Activated naive CD4-positive, alpha-beta T cell treated with anti-CD3 and anti-CD28 coated beads, Interleukin-2, amount 10 ng/mL, durations not matched to agents 7 days and 5 days (primary cell): Measurements from ENCODE around the gene CRYGN.
A peak's percentile ranks its signal among the peaks of the same experiment; 100 is the strongest.

Experiments
- CTCF ChIA-PET: fragments of 350-600 bp; sonication (Branson Sonifier 250); formaldehyde crosslinking; loops from one replicate; lab custom pipeline; 2021; ENCODE audit warnings: antibody characterized with exemption; lab: Charles Lee
- DNase-seq: peaks from one replicate; pipeline ENCODE4 v3.0.0-alpha.2; 2020
- H3K27ac Mint-ChIP-seq: one replicate; pipeline ENCODE4 v1.8.0; 2021; ENCODE audit warnings: mild to moderate bottlenecking, moderate library complexity, mixed read lengths
- H3K27me3 Mint-ChIP-seq: one replicate; pipeline ENCODE4 v1.8.0; 2021; ENCODE audit warnings: mild to moderate bottlenecking, mixed read lengths
- H3K36me3 Mint-ChIP-seq: one replicate; pipeline ENCODE4 v1.8.0; 2021; ENCODE audit warnings: mixed read lengths
- H3K4me1 Mint-ChIP-seq: one replicate; pipeline ENCODE4 v1.8.0; 2021; ENCODE audit warnings: mixed read lengths
- H3K4me3 Mint-ChIP-seq: one replicate; pipeline ENCODE4 v1.8.0; 2021; ENCODE audit warnings: mild to moderate bottlenecking, moderate library complexity, mixed read lengths
- H3K9me3 Mint-ChIP-seq: one replicate; pipeline ENCODE4 v1.8.0; 2021; ENCODE audit warnings: mixed read lengths

The CRYGN gene

DNA sequence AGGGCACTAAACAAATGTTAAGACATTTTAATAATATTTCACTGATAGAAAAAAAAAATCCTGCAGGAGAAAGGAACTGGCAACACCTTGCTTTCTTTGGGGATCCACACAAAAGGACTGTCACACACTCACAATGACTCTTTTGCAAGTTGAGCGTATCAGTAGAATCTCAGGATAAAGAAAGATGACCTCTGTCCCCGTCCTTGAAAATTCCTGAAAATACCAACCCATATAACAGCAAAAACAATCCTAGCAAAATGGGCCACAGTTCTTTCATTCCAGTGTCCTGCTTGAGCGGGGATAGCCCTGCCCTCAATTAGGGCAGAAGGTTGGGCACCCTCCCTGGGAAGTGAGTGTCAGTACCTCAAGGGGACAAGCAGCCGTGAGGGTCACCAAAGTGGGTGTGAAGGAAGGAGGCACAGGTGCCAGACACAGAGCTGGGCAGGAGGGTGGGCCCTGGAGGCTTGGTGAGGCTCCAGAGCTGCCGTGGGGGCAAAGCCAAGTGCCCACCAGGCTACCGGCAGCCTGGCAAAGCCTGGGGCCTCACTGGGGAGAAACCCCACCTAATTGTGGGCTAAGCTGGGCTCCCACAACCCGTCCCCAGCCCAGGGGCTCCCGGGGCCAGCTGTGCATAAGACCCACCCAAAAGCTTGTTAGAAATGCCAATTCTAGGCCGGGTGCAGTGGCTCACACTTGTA, 32.9 kb downstream of the CRYGN start:
- Mint-ChIP-seq H3K36me3 (no peaks in the 10 kb centered on the region), H3K4me3 (no peak overlapping the region), H3K27me3 (peaks cover 84% of the 10 kb centered on the region), H3K9me3 (no peaks in the 10 kb centered on the region), H3K4me1 (peaks cover 17% of the 10 kb centered on the region), H3K27ac (no peak overlapping the region)
- CTCF ChIA-PET: no interaction called here
- DNase-seq: no peak

DNA sequence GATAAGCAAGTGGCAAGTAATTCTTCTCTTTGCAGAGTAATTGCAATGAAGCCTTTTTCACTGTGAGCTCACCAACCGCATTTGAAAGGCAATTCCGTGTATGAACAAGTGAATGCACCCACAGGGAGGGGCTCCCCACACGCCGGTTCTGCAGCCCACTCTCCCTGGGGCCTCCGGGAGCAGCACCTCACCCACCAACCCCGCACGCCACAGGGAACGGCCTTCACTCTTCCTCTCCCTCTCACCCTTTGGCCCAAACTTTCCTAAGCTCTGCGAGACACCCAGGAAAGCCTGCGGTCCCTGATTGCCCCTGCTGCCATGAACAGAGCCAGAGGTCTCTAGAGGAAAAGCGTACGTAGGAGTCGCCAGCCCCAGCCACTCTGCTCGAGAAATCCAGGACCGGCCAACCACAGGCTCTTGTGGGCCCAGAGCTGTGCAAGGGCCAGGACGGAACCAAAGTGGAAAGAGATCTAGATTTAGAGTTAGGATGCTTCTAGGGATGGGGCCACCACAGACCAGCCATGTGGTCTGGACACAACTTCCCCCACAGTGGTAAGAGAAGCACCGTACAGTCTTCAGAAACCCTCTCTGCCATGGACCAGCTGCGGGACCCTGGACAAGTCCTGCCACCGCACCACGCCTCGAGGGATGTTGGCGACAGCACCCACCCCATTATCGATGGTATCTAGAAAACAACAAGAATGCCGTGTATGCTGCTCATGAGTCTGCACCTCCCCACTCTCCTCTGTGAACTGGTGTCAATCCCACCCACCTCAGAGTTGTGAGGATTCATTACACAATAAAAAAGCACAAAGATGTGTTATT, 33.7 kb downstream of the CRYGN start:
- H3K9me3 Mint-ChIP-seq: no peaks in the 10 kb centered on the region
- no peak overlapping the region for H3K27ac Mint-ChIP-seq
- H3K4me1 Mint-ChIP-seq: peaks cover 17% of the 10 kb centered on the region
- no peak overlapping the region for H3K4me3 Mint-ChIP-seq
- no peak for DNase-seq
- CTCF ChIA-PET: no interaction called here
- H3K27me3 Mint-ChIP-seq: peaks cover 78% of the 10 kb centered on the region
- H3K36me3 Mint-ChIP-seq: no peaks in the 10 kb centered on the region

DNA sequence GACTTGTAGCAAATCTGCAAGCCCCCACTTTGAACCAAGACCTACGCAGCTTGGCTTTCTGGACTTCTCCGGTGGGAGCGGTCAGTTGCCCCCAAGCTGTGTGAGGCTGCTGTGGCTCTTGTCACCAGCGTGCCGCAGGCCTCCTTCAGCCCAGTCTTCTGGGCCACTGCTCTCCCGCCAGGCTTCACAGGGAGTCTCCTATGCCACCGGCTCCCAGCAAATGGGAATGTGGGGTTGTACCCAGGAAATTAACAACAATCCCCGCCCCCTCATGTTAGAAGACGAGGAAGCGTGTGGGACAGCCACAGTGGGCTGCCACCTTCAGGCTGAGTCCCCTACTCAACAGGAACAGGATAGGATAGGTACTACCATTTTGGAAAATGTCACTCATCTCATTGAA, 34.4 kb downstream of the CRYGN start:
- H3K4me3 Mint-ChIP-seq: no peak overlapping the region
- no peak for DNase-seq
- H3K4me1 Mint-ChIP-seq: peaks cover 17% of the 10 kb centered on the region
- CTCF ChIA-PET: no interaction called here
- H3K27ac Mint-ChIP-seq: no peak overlapping the region
- H3K36me3 Mint-ChIP-seq: no peaks in the 10 kb centered on the region
- H3K9me3 Mint-ChIP-seq: no peaks in the 10 kb centered on the region
- peaks cover 76% of the 10 kb centered on the region for H3K27me3 Mint-ChIP-seq

DNA sequence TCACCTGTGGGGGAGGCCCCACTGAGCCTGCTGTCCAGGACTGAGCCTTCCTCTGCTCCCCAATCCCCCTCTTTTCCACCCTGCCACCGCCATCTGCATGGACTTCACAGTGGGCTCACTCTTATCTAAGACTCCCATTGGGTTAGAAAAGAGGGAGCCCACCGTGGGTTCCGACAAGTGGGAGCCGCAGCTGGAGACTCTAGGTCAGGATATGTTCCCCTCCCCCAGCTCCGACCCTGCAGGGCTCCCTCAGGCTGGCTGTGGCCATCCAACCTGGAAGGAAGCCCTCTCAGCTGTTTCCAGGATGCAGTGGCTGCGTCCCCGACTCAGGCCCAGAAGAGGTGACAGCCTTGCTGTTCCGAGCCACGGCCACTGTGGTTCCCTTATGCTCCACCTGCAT, 34.9 kb downstream of the CRYGN start:
- Mint-ChIP-seq H3K9me3 (no peaks in the 10 kb centered on the region), H3K27ac (no peak overlapping the region), H3K4me1 (peaks cover 15% of the 10 kb centered on the region), H3K36me3 (no peaks in the 10 kb centered on the region), H3K27me3 (peaks cover 71% of the 10 kb centered on the region), H3K4me3 (no peak overlapping the region)
- CTCF ChIA-PET: no interaction called here
- DNase-seq: no peak

DNA sequence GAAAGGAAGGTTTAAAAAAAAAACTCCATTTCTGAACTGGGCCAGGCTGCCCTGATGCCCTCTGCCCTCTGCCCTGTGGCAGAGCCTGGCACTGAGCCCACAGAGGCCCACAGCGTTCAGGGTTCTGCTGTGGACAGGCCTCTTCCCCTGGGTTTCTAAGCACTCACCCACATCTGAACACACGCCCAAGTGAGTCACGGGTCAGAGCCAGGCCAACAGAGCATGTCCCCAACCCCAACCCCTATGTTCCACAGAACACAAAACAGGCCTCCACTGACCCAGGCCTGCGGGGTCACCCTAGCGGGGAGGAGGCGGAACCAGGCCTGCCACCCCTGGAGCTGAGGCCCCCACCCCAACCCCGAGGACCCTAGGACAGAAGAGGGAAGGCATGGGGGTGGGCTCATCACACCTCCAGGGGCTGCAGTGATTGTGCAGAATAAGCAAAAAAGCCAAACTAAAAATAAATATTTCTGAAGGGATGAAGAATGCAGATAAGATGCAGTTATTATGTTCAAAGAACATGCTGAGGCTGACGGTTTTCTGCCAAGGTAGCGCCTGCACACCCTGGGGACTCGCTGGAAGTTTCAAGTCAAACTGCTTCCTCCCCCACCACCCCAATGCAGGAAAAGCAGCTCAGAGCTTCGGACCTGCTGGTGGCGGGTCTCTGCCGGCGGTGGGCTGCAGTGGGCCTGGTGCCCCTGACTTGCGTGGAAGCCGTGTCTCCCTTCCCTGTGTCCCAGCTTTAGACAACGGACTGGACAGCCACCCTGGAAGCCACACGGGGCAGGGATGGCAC, 35.5 kb downstream of the CRYGN start:
- peaks cover 15% of the 10 kb centered on the region for H3K4me1 Mint-ChIP-seq
- H3K36me3 Mint-ChIP-seq: no peaks in the 10 kb centered on the region
- CTCF ChIA-PET: no interaction called here
- no peak overlapping the region for H3K4me3 Mint-ChIP-seq
- H3K27ac Mint-ChIP-seq: no peak overlapping the region
- H3K27me3 Mint-ChIP-seq: peaks cover 66% of the 10 kb centered on the region
- DNase-seq: no peak
- H3K9me3 Mint-ChIP-seq: no peaks in the 10 kb centered on the region

DNA sequence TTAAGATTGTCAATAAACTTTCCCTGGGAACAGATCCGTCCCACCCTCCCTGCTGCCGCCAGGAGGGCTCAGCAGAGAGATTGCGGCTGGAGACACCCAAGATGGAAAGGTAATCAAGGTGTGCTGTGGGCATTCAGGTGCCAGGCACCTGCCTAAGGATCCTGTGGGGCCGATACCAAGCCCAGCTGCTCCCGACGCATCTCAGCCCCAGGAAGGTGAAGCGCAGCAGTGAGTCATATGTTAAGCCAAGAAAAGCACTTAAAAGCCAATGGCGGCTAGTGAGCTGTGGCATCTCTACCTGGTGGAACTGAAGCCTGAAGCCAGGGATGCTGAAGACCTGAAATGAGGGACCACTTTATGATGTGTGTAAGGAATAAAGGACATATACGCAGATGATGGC, 36.2 kb downstream of the CRYGN start:
- Mint-ChIP-seq H3K36me3 (no peaks in the 10 kb centered on the region), H3K4me3 (no peak overlapping the region), H3K27ac (peak overlapping the region; percentile 34), H3K27me3 (peaks cover 59% of the 10 kb centered on the region), H3K4me1 (peaks cover 10% of the 10 kb centered on the region), H3K9me3 (no peaks in the 10 kb centered on the region)
- DNase-seq: no peak
- CTCF ChIA-PET: no interaction called here

DNA sequence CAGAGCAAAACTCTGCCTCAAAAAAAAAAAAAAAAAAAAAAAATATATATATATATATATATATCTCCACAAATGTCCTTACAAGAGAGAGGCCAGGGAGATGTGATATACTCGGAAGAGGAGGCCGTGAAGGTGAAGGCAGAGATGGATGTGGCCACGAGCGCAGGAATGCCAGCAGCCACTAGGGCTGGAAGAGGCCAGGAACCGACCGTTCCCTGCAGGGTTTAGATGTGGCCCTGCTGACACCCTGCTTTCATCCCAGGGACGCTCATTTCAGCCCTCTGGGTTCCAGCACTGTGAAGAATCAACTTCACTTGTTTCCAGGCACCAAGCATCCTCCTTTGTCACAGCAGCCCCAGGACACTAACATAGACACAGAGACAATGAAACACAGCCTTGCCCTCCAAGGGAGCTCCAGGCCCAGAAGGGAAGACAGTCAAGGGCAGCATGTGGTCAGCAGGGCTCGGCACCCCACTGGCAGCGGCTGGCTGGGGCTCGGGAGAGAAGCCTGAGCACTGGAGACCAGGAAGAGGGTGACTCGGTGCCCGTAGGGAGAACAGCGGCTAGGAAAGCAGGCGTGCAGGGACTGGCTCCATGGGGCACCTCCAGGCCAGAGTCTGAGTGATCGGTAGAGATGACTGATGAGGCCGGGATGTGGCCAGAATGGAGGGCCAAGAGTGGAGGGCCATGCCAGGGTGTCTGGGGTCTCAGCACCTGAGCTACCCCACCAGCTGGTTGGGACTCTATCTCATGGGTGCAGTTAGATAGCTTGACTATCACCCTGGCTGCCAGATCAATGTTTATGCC, 37.7 kb downstream of the CRYGN start:
- Mint-ChIP-seq H3K9me3 (peaks cover 10% of the 10 kb centered on the region), H3K27me3 (peaks cover 44% of the 10 kb centered on the region), H3K27ac (no peak overlapping the region), H3K4me3 (no peak overlapping the region), H3K4me1 (peaks cover 6% of the 10 kb centered on the region), H3K36me3 (no peaks in the 10 kb centered on the region)
- CTCF ChIA-PET: no interaction called here
- no peak for DNase-seq

DNA sequence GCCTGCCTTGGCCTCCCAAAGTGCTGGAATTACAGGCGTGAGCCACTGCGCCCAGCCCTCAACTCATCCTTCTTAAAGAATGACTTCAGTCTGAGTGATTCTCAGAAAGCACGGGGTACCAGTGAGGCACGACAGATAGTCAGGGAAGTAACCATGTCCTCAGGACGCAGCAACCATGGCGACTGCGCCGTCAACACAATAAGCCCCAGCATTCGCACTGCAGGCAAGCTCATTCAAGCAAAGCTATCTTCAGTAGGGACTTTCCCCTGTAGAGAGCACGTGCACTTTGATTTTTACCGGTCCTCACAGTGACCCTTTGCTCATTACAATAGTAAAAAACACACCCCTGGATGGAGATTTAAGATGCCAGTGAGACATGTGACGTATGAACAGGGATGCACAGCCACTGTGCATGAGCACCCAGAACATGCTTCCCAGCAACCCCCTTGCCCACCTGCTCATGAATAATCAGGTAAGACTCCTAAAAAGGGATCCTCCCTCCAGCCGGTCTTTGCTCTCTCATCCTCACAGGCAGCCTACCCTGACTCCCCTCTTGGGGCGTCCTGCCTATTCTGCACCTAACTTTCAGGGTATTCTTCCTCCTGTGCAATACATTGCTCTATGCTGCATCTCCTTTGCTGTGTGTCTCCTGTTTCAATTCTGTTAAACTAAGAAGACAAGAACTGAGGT, 39.2 kb downstream of the CRYGN start:
- peaks cover 32% of the 10 kb centered on the region for H3K27me3 Mint-ChIP-seq
- H3K36me3 Mint-ChIP-seq: no peaks in the 10 kb centered on the region
- no peak overlapping the region for H3K4me3 Mint-ChIP-seq
- DNase-seq: no peak
- peaks cover 11% of the 10 kb centered on the region for H3K9me3 Mint-ChIP-seq
- CTCF ChIA-PET: no interaction called here
- H3K27ac Mint-ChIP-seq: no peak overlapping the region
- H3K4me1 Mint-ChIP-seq: peaks cover 6% of the 10 kb centered on the region

DNA sequence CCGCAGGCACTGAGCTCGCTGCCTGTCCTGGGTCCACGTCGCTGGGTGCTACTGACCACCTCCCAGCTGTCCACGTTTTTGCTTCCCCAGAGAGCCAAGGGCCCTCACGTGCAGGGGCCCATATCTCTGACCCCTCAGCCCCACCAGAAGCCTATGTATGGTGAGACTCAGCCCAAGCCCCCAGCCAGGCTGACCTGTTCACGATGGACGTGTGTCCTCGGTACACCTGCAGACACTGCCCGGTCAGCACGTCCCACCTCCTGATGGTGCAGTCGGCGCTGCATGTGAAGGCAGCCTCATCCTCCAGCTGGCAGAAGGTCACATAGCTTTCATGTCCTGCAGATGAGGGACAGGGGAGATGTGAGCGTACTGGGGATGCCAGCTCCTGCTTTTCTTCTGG, 40.0 kb downstream of the CRYGN start:
- H3K9me3 Mint-ChIP-seq: peaks cover 11% of the 10 kb centered on the region
- CTCF ChIA-PET: interaction anchor here (1.1 kb wide), 1 partner anchor 31 kb away, joined by 3 read pairs; no protein-coding TSS in a partner anchor
- DNase-seq: no peak
- no peak overlapping the region for H3K27ac Mint-ChIP-seq
- H3K4me3 Mint-ChIP-seq: no peak overlapping the region
- peaks cover 6% of the 10 kb centered on the region for H3K4me1 Mint-ChIP-seq
- H3K27me3 Mint-ChIP-seq: peaks cover 23% of the 10 kb centered on the region
- H3K36me3 Mint-ChIP-seq: no peaks in the 10 kb centered on the region

DNA sequence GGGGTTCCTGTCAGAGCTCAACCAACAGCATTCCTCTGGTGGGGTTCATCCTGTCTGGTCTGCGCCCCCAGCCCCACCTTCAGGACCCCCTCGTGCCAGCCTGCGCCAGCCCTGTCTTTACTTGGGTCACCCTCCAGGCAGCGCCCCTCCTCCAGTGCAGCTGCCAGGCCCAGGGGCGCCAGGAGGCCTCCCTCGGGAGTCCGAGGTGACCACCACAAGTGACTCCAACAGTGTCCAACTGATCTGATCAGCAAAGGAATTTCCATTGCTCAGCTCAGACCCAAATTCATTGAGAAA, 40.7 kb downstream of the CRYGN start:
- H3K4me3 Mint-ChIP-seq: no peak overlapping the region
- DNase-seq: no peak
- peaks cover 20% of the 10 kb centered on the region for H3K27me3 Mint-ChIP-seq
- H3K9me3 Mint-ChIP-seq: peaks cover 11% of the 10 kb centered on the region
- H3K27ac Mint-ChIP-seq: no peak overlapping the region
- peaks cover 6% of the 10 kb centered on the region for H3K4me1 Mint-ChIP-seq
- CTCF ChIA-PET: interaction anchor here (1.1 kb wide), 1 partner anchor 31 kb away, joined by 3 read pairs; no protein-coding TSS in a partner anchor
- H3K36me3 Mint-ChIP-seq: no peaks in the 10 kb centered on the region

DNA sequence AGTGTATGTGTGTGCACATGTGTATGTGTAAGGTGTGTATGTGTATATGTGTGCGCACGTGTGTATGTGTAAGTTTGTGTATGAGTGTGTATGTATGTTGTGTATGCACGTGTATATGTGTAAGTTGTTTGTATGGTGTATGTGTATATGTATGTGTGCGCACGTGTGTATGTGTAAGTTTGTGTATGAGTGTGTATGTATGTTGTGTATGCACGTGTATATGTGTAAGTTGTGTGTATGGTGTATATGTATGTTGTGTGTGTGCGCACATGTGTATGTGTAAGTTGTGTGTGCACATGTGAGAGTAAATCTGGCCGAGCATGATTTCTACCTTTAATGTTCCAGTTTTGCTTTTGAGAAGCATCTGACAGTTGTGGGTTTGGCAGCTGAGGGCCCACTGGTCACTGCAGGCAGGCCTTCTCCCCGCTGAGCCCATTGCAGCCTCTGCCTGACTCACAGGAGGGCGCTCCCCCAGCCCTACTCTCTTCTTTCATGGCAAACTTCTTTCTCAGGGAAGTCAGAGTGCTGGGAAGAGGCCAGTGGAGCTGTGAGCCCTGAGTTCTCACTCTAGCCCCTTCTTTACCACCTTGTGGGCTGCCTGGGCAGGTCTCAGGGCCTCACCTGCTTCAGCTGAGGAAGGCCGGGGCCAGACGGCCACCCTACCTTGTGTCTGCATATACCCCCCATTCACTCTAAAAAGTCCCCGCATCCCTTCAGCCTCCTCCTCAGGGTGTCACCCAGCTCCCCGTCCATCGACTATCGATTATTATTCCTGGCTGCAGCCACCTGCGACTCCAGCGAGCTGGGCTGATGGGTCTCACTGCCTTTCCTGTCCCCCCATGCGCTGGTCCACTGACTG, 41.3 kb downstream of the CRYGN start:
- Mint-ChIP-seq H3K27ac (no peak overlapping the region), H3K9me3 (peaks cover 11% of the 10 kb centered on the region), H3K36me3 (no peaks in the 10 kb centered on the region), H3K27me3 (peaks cover 16% of the 10 kb centered on the region), H3K4me1 (peaks cover 3% of the 10 kb centered on the region), H3K4me3 (no peak overlapping the region)
- DNase-seq: no peak
- CTCF ChIA-PET: interaction anchor here (1.1 kb wide), 1 partner anchor 30 kb away, joined by 3 read pairs; no protein-coding TSS in a partner anchor

DNA sequence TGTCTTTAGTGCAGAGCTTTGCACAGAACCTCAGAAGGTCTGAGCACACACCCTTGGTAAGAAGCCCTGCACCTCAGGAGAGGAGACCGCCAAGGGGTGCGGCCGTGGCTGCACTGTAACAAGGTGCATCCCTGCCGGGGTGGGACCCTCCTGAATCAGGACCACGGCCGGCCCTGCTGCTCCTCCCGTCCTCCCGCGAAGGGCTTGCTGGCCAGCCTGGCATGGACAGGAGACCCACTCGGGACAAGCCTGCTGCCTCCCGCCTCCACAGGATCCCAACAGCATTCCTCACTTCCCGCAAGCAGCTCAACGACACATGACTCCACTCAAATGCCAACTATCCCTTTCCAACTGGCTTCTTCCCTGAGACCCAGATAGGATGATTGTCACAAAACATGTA, 42.9 kb downstream of the CRYGN start:
- Mint-ChIP-seq H3K27me3 (peaks cover 15% of the 10 kb centered on the region), H3K4me3 (no peak overlapping the region), H3K9me3 (peaks cover 11% of the 10 kb centered on the region), H3K4me1 (no peaks in the 10 kb centered on the region), H3K27ac (no peak overlapping the region), H3K36me3 (no peaks in the 10 kb centered on the region)
- DNase-seq: no peak
- CTCF ChIA-PET: interaction anchor here (2.0 kb wide), 1 partner anchor 52 kb away, joined by 12 read pairs; no protein-coding TSS in a partner anchor
